Stimulated activated CD4-positive, alpha-beta T cell treated with anti-CD3 and anti-CD28 coated beads, TNF-alpha, amount 100 ng/mL, for 1 hour (primary cell): ENCODE data around the gene ASMT.
"Not testable (repeated sequence)": the region's sequence is repeated elsewhere in the genome, so short reads cannot be mapped to it uniquely, and the experiment has no call there.

Experiments
- DNase-seq, 3 donors: peaks; one replicate each; pipeline ENCODE4 v3.0.0-alpha.2; 2020; ENCODE audit warnings: low read depth in 3 of 3, low spot score in 1 of 3

The ASMT gene

GRCh38 chrX:1646009-1646408 is 31.1 kb downstream of the ASMT start:
- no peak for DNase-seq

- no peak for DNase-seq
Observed at GRCh38 chrX:1649621-1650020, 34.8 kb downstream of the ASMT start.

GRCh38 chrX:1652011-1652811 is 37.4 kb downstream of the ASMT start:
- not testable (repeated sequence) for DNase-seq

- no peak for DNase-seq
Observed at GRCh38 chrX:1656379-1656778, 41.5 kb downstream of the ASMT start.

GRCh38 chrX:1657367-1658070 is 42.7 kb downstream of the ASMT start:
- peak in 1 of 3 donors; percentile 26 for DNase-seq

- no peak for DNase-seq
Observed at GRCh38 chrX:1658071-1658491, 43.2 kb downstream of the ASMT start.

- no peak for DNase-seq
Observed at GRCh38 chrX:1659664-1660461, 45.0 kb downstream of the ASMT start.

- peak in 2 of 3 donors; percentile 25 to 68 for DNase-seq
Observed at GRCh38 chrX:1661048-1661921, 46.4 kb downstream of the ASMT start.

GRCh38 chrX:1661922-1662221 is 47.0 kb downstream of the ASMT start:
- no peak for DNase-seq

- DNase-seq, result no peak
Observed at GRCh38 chrX:1667566-1667965, 52.7 kb downstream of the ASMT start.

- DNase-seq, result no peak
Observed at GRCh38 chrX:1673337-1673736, 58.5 kb downstream of the ASMT start.

GRCh38 chrX:1676866-1677265 is 62.0 kb downstream of the ASMT start:
- no peak for DNase-seq

- DNase-seq, result no peak
Observed at GRCh38 chrX:1679238-1679637, 64.4 kb downstream of the ASMT start.

GRCh38 chrX:1681439-1681838 is 66.6 kb downstream of the ASMT start:
- DNase-seq, result no peak

- not testable (repeated sequence) for DNase-seq
Observed at GRCh38 chrX:1681856-1682255, 67.0 kb downstream of the ASMT start.

- DNase-seq, result not testable (repeated sequence)
Observed at GRCh38 chrX:1682501-1682900, 67.6 kb downstream of the ASMT start.

- DNase-seq, result not testable (repeated sequence)
Observed at GRCh38 chrX:1684883-1685282, 70.0 kb downstream of the ASMT start.

- not testable (repeated sequence) for DNase-seq
Observed at GRCh38 chrX:1685444-1685880, 70.6 kb downstream of the ASMT start.

GRCh38 chrX:1686642-1687041 is 71.8 kb downstream of the ASMT start:
- no peak for DNase-seq
